Endodermal cell (in vitro differentiated cells): ENCODE measurements around the gene ZNF672. TPM values are rescaled to one million over a fixed set of nuclear protein-coding genes. Genes with fewer than 3 reads are reported as not detected.
A peak's percentile ranks its signal among the peaks of the same experiment; 100 is the strongest.

Experiments
- DNase-seq: peaks from one replicate; pipeline ENCODE4 v3.0.0-alpha.2; 2017
- H3K27ac ChIP-seq: 2 replicates; pipeline ENCODE4 v1.5.1; 2013; ENCODE audit warnings: mild to moderate bottlenecking, low read depth, low read length, moderate library complexity
- H3K27me3 ChIP-seq: 2 replicates; pipeline ENCODE4 v1.6.1; 2013; ENCODE audit warnings: mild to moderate bottlenecking, low read length, moderate library complexity; ENCODE audit not compliant: insufficient read depth, control insufficient read depth, poor library complexity, severe bottlenecking
- H3K36me3 ChIP-seq: 2 replicates; pipeline ENCODE4 v1.7.0; 2013; ENCODE audit warnings: mild to moderate bottlenecking, low read length, moderate library complexity; ENCODE audit not compliant: control insufficient read depth, insufficient read depth
- H3K4me1 ChIP-seq: one replicate; pipeline ENCODE4 v1.7.0; 2013; ENCODE audit warnings: low read length; ENCODE audit not compliant: control insufficient read depth, insufficient read depth
- H3K4me3 ChIP-seq: 2 replicates; pipeline ENCODE4 v1.5.1; 2013; ENCODE audit warnings: mild to moderate bottlenecking, low read length, moderate library complexity
- H3K9ac ChIP-seq: 2 replicates; pipeline ENCODE4 v1.6.1; 2013; ENCODE audit warnings: mild to moderate bottlenecking, low read length, moderate library complexity; ENCODE audit not compliant: poor library complexity, severe bottlenecking; ENCODE audit errors: extremely low read depth
- H3K9me3 ChIP-seq: 2 replicates; pipeline ENCODE4 v1.6.1; 2013; ENCODE audit warnings: mild to moderate bottlenecking, low read length, moderate library complexity; ENCODE audit not compliant: control insufficient read depth
- H3K27ac Mint-ChIP-seq: 2 replicates; pipeline ENCODE4 v1.8.0; 2020; ENCODE audit warnings: mixed read lengths
- H3K27me3 Mint-ChIP-seq: 2 replicates; pipeline ENCODE4 v1.8.0; 2021; ENCODE audit warnings: mild to moderate bottlenecking, mixed read lengths; ENCODE audit not compliant: insufficient read depth
- H3K36me3 Mint-ChIP-seq: 2 replicates; pipeline ENCODE4 v1.8.0; 2020; ENCODE audit warnings: low read depth, mixed read lengths
- H3K4me1 Mint-ChIP-seq: 2 replicates; pipeline ENCODE4 v1.8.0; 2020; ENCODE audit warnings: mixed read lengths
- H3K4me3 Mint-ChIP-seq: 2 replicates; pipeline ENCODE4 v1.8.0; 2020; ENCODE audit warnings: mild to moderate bottlenecking, moderate library complexity, mixed read lengths
- H3K9me3 Mint-ChIP-seq: 2 replicates; pipeline ENCODE4 v1.8.0; 2020; ENCODE audit warnings: mild to moderate bottlenecking, mixed read lengths
- CTCF ChIP-seq: fragments of 200-600 bp; sonication (generic); conservative IDR thresholded peaks from 2 replicates; pipeline ENCODE4 v1.5.0; 2021; ENCODE audit warnings: antibody characterized with exemption, mild to moderate bottlenecking
- WGBS, 2 experiments: methylation state at CpG; one replicate each; pipeline versions ENCODE4 v1.1.5 to v1.1.7; 2013; ENCODE audit warnings: missing lambda C conversion rate in 2 of 2, mixed read lengths in 1 of 2; ENCODE audit not compliant: insufficient coverage in 1 of 2, insufficient read length in 1 of 2; 5-methylcytosine and 5-hydroxymethylcytosine counted together
- total RNA-seq, 2 donors: library from RNA; stranded (reverse); fragmentation: NEBNext Ultra II Directional in 1 of 2; extraction: Animal tissue kit (Norgen Biotek cat#: 25700) in 1 of 2; gene quantifications; 2 replicates in 1 of 2; 3 replicates in 1 of 2; pipeline ENCODE4 v1.2.1, GENCODE V29; 2021

The ZNF672 gene
- total RNA-seq, 2 donors from 2014 or later, result 33.6 to 40.5 TPM

GRCh38 chr1:248818505-248819374 is 19.3 kb upstream of the ZNF672 start:
- no peak overlapping the region for H3K4me3 ChIP-seq
- H3K27me3 ChIP-seq, result no peaks in the 10 kb centered on the region
- Mint-ChIP-seq H3K27ac (no peak overlapping the region), H3K4me1 (peaks cover 4% of the 10 kb centered on the region), H3K4me3 (no peak overlapping the region), H3K27me3 (no peaks in the 10 kb centered on the region), H3K36me3 (peaks cover 57% of the 10 kb centered on the region), H3K9me3 (no peaks in the 10 kb centered on the region)
- H3K36me3 ChIP-seq, result peaks cover 65% of the 10 kb centered on the region
- H3K9me3 ChIP-seq, result no peaks in the 10 kb centered on the region
- no peak for TF ChIP-seq CTCF
- WGBS, 2 experiments, result 94% methylated on average over 5 of the region's 5 CpGs; no CpG with 5 or more reads in 1 of the 2 experiments
- no peak overlapping the region for H3K27ac ChIP-seq
- H3K9ac ChIP-seq, result no peak overlapping the region
- peaks cover 3% of the 10 kb centered on the region for H3K4me1 ChIP-seq
- DNase-seq, result no peak

GRCh38 chr1:248820041-248820585 is 17.9 kb upstream of the ZNF672 start:
- Histone ChIP-seq H3K4me3 (no peak overlapping the region), H3K4me1 (peaks cover 3% of the 10 kb centered on the region), H3K36me3 (peaks cover 63% of the 10 kb centered on the region), H3K27ac (no peak overlapping the region), H3K9me3 (no peaks in the 10 kb centered on the region), H3K27me3 (no peaks in the 10 kb centered on the region), H3K9ac (no peak overlapping the region)
- Mint-ChIP-seq H3K9me3 (no peaks in the 10 kb centered on the region), H3K36me3 (peaks cover 52% of the 10 kb centered on the region), H3K4me1 (peaks cover 17% of the 10 kb centered on the region), H3K4me3 (no peak overlapping the region), H3K27me3 (no peaks in the 10 kb centered on the region), H3K27ac (no peak overlapping the region)
- TF ChIP-seq CTCF, result no peak
- no peak for DNase-seq
- WGBS, 2 experiments, result 90 to 94% methylated on average over 4 to 7 of the region's 7 CpGs

- H3K36me3 Mint-ChIP-seq, result peaks cover 46% of the 10 kb centered on the region
- WGBS, 2 experiments, result 88 to 90% methylated on average over 3 of the region's 3 CpGs
- H3K4me3 ChIP-seq, result no peak overlapping the region
- H3K9me3 Mint-ChIP-seq, result no peaks in the 10 kb centered on the region
- H3K27me3 ChIP-seq, result no peaks in the 10 kb centered on the region
- H3K9ac ChIP-seq, result no peak overlapping the region
- H3K27ac ChIP-seq, result no peak overlapping the region
- peaks cover 53% of the 10 kb centered on the region for H3K36me3 ChIP-seq
- H3K4me1 ChIP-seq, result peaks cover 3% of the 10 kb centered on the region
- DNase-seq, result no peak
- H3K4me3 Mint-ChIP-seq, result no peak overlapping the region
- H3K27me3 Mint-ChIP-seq, result no peaks in the 10 kb centered on the region
- peak overlapping the region; percentile 30 for H3K27ac Mint-ChIP-seq
- no peaks in the 10 kb centered on the region for H3K9me3 ChIP-seq
- TF ChIP-seq CTCF, result no peak
- peaks cover 17% of the 10 kb centered on the region for H3K4me1 Mint-ChIP-seq
These were observed 16.9 kb upstream of the ZNF672 start for GRCh38 chr1:248821101-248821500.
